HepG2 (cell line): Measurements from ENCODE around the gene CD109. TPM values are rescaled to one million over a fixed set of nuclear protein-coding genes. Genes with fewer than 3 reads are reported as not detected.

Experiments used
- AHDC1 ChIP-seq: sonication (generic); formaldehyde crosslinking; IDR thresholded peaks from 2 replicates; pipeline ENCODE4 v1.5.1; 2020; ENCODE audit warnings: mild to moderate bottlenecking, missing genetic modification reagents, borderline replicate concordance
- ASH2L ChIP-seq: fragments of 300-600, 200-600 bp; sonication (generic); IDR thresholded peaks from 2 replicates; pipeline ENCODE4 v1.7.0; 2017; ENCODE audit warnings: low read depth, mild to moderate bottlenecking, moderate library complexity, mixed read lengths, low read length; ENCODE audit not compliant: insufficient read length
- CEBPB ChIP-seq: IDR thresholded peaks from 2 replicates; pipeline ENCODE4 v1.6.1; 2011; ENCODE audit warnings: low read depth, low read length, improper control_type of control experiment, borderline replicate concordance
- ERF ChIP-seq: IDR thresholded peaks from 2 replicates; pipeline ENCODE4 v1.6.1; 2018; ENCODE audit warnings: missing biosample characterization, missing genetic modification reagents
- GATA4 ChIP-seq: sonication (generic); IDR thresholded peaks from 2 replicates; pipeline ENCODE4 v1.6.1; 2016; ENCODE audit warnings: antibody characterized with exemption, low read depth, borderline replicate concordance
- HNF4G ChIP-seq, 2 experiments: sonication (generic) in 1 of 2; formaldehyde crosslinking in 1 of 2; IDR thresholded peaks; 2 replicates each; pipeline versions ENCODE4 v1.4.0 to v1.6.1; 2011 to 2020; ENCODE audit warnings: borderline replicate concordance in 2 of 2, low read depth in 2 of 2, mild to moderate bottlenecking in 2 of 2, low read length in 1 of 2, missing genetic modification reagents in 1 of 2, moderate library complexity in 1 of 2
- MTF1 ChIP-seq: sonication (generic); formaldehyde crosslinking; IDR thresholded peaks from 2 replicates; pipeline ENCODE4 v1.5.0; 2020; ENCODE audit warnings: missing genetic modification reagents
- NFKBIZ ChIP-seq: IDR thresholded peaks from 2 replicates; pipeline ENCODE4 v1.6.1; 2018; ENCODE audit warnings: missing genetic modification reagents, missing compliant biosample characterization
- RFXANK ChIP-seq: IDR thresholded peaks from 2 replicates; pipeline ENCODE4 v1.6.1; 2016
- SRF ChIP-seq: IDR thresholded peaks from 2 replicates; pipeline ENCODE4 v1.6.1; 2011; ENCODE audit warnings: mild to moderate bottlenecking, low read depth, low read length, moderate library complexity
- SRY ChIP-seq: sonication (generic); formaldehyde crosslinking; IDR thresholded peaks from 2 replicates; pipeline ENCODE4 v1.8.0; 2022; ENCODE audit warnings: mild to moderate bottlenecking, missing genetic modification reagents
- ZKSCAN8 ChIP-seq: IDR thresholded peaks from 2 replicates; pipeline ENCODE4 v1.6.1; 2016; ENCODE audit warnings: borderline replicate concordance, missing genetic modification reagents, missing compliant biosample characterization
- ZNF121 ChIP-seq: sonication (generic); formaldehyde crosslinking; IDR thresholded peaks from 2 replicates; pipeline ENCODE4 v1.5.0; 2020; ENCODE audit warnings: mild to moderate bottlenecking, missing genetic modification reagents
- ZNF530 ChIP-seq: sonication (generic); formaldehyde crosslinking; IDR thresholded peaks from 2 replicates; pipeline ENCODE4 v1.5.0; 2020; ENCODE audit warnings: low read depth, mild to moderate bottlenecking, missing genetic modification reagents
- ZNF850 ChIP-seq: sonication (generic); formaldehyde crosslinking; conservative IDR thresholded peaks from 2 replicates; pipeline ENCODE4 v1.9.0; 2021; ENCODE audit warnings: mild to moderate bottlenecking, missing genetic modification reagents
- polyA plus RNA-seq, 8 experiments: library from polyadenylated mRNA; depleted of rRNA in 3 of 8; stranded (reverse) in 7 of 8; unstranded in 1 of 8; fragments of >200 nt; fragmentation: Illumina TruSeq in 4 of 8; extraction: Trizol in 4 of 8; gene quantifications; 2 replicates each; pipeline versions ENCODE4 v1.2.1 to v1.2.3, GENCODE V29; 2011 to 2016; ENCODE audit warnings: low read depth in 4 of 8, missing spikeins in 1 of 8, mixed read lengths in 1 of 8; ENCODE audit not compliant: insufficient read depth in 1 of 8
- total RNA-seq, 5 experiments: library from RNA; depleted of rRNA; stranded (reverse); fragments of >200 nt; fragmentation: Illumina TruSeq; extraction: Trizol; gene quantifications; 2 replicates each; pipeline ENCODE4 v1.2.3, GENCODE V29; 2016; ENCODE audit warnings: low read depth in 1 of 5
- TF ChIP-seq, protein P1 (sequence below): sonication (generic); formaldehyde crosslinking; IDR thresholded peaks from 2 replicates; pipeline ENCODE4 v1.4.0; 2020; ENCODE audit warnings: missing genetic modification reagents, borderline replicate concordance
- TF ChIP-seq, protein P2 (sequence below): fragments of 450-650 bp; IDR thresholded peaks from 2 replicates; pipeline ENCODE4 v1.6.1; 2017

The CD109 gene
- total and polyA plus RNA-seq, 2 of the 13 experiments (the other 11 are each of a cell fraction or from before 2014, with no cell fraction given), result 0.93 to 2.1 TPM

- TF ChIP-seq, protein P1, sequence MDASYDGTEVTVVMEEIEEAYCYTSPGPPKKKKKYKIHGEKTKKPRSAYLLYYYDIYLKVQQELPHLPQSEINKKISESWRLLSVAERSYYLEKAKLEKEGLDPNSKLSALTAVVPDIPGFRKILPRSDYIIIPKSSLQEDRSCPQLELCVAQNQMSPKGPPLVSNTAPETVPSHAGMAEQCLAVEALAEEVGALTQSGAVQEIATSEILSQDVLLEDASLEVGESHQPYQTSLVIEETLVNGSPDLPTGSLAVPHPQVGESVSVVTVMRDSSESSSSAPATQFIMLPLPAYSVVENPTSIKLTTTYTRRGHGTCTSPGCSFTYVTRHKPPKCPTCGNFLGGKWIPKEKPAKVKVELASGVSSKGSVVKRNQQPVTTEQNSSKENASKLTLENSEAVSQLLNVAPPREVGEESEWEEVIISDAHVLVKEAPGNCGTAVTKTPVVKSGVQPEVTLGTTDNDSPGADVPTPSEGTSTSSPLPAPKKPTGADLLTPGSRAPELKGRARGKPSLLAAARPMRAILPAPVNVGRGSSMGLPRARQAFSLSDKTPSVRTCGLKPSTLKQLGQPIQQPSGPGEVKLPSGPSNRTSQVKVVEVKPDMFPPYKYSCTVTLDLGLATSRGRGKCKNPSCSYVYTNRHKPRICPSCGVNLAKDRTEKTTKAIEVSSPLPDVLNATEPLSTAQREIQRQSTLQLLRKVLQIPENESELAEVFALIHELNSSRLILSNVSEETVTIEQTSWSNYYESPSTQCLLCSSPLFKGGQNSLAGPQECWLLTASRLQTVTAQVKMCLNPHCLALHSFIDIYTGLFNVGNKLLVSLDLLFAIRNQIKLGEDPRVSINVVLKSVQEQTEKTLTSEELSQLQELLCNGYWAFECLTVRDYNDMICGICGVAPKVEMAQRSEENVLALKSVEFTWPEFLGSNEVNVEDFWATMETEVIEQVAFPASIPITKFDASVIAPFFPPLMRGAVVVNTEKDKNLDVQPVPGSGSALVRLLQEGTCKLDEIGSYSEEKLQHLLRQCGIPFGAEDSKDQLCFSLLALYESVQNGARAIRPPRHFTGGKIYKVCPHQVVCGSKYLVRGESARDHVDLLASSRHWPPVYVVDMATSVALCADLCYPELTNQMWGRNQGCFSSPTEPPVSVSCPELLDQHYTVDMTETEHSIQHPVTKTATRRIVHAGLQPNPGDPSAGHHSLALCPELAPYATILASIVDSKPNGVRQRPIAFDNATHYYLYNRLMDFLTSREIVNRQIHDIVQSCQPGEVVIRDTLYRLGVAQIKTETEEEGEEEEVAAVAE (CRISPR knock-in tag), result peak; percentile 34; the same call in 1 of the 2 replicates
- TF ChIP-seq ZNF121 (no peak), ZNF530 (CRISPR knock-in tag) (no peak), AHDC1 (CRISPR knock-in tag) (0 out of 2 replicates have a peak, but pooled peaks have one; percentile 38), ASH2L (peak; percentile 97), CEBPB (no peak), NFKBIZ (no peak; the same call in 1 of the 2 replicates), MTF1 (CRISPR knock-in tag) (no peak), RFXANK (CRISPR knock-in tag) (no peak), SRY (CRISPR knock-in tag) (no peak), ZKSCAN8 (CRISPR knock-in tag) (0 out of 2 replicates have a peak, but pooled peaks have one; percentile 47), GATA4 (0 out of 2 replicates have a peak, but pooled peaks have one; percentile 25), ERF (CRISPR knock-in tag) (peak; percentile 68; the same call in 1 of the 2 replicates), HNF4G (IDR thresholded peaks at IDR 0.05; ENCODE audit: borderline replicate concordance, low read depth, low read length) (peak; percentile 71), HNF4G (CRISPR knock-in tag; IDR thresholded peaks at IDR 0.05; ENCODE audit: borderline replicate concordance, low read depth) (peak; percentile 64; the same call in 1 of the 2 replicates), SRF (no peak; the same call in 1 of the 2 replicates), ZNF850 (CRISPR knock-in tag) (0 out of 2 replicates have a peak, but pooled peaks have one; percentile 75)
- TF ChIP-seq, protein P2, sequence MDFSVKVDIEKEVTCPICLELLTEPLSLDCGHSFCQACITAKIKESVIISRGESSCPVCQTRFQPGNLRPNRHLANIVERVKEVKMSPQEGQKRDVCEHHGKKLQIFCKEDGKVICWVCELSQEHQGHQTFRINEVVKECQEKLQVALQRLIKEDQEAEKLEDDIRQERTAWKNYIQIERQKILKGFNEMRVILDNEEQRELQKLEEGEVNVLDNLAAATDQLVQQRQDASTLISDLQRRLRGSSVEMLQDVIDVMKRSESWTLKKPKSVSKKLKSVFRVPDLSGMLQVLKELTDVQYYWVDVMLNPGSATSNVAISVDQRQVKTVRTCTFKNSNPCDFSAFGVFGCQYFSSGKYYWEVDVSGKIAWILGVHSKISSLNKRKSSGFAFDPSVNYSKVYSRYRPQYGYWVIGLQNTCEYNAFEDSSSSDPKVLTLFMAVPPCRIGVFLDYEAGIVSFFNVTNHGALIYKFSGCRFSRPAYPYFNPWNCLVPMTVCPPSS, result no peak
Observed at GRCh38 chr6:73653571-73654424, 42.2 kb upstream of the CD109 start, which contains the start of gene SLC17A5 (continued).
